HEK293 (cell line): ENCODE results near the gene LIN54.

ENCODE experiments used
- BCL6B ChIP-seq: fragments of 450-650 bp; formaldehyde crosslinking; IDR thresholded peaks from 2 replicates; pipeline ENCODE4 v1.5.1; 2017; ENCODE audit warnings: missing biosample characterization, missing genetic modification characterization
- FEZF1 ChIP-seq: fragments of 450-650 bp; formaldehyde crosslinking; IDR thresholded peaks from 2 replicates; pipeline ENCODE4 v1.5.1; 2016; ENCODE audit warnings: missing biosample characterization, missing genetic modification characterization
- GLIS1 ChIP-seq: fragments of 450-650 bp; formaldehyde crosslinking; IDR thresholded peaks from 2 replicates; pipeline ENCODE4 v1.5.1; 2016; ENCODE audit warnings: missing biosample characterization, missing genetic modification characterization
- KLF10 ChIP-seq: fragments of 450-650 bp; IDR thresholded peaks from 2 replicates; pipeline ENCODE4 v1.5.1; 2018; ENCODE audit warnings: missing biosample characterization, mild to moderate bottlenecking, missing genetic modification characterization
- KLF16 ChIP-seq: fragments of 450-650 bp; formaldehyde crosslinking; IDR thresholded peaks from 2 replicates; pipeline ENCODE4 v1.5.1; 2017; ENCODE audit warnings: missing biosample characterization, missing genetic modification characterization
- KLF8 ChIP-seq: fragments of 450-650 bp; formaldehyde crosslinking; IDR thresholded peaks from 2 replicates; pipeline ENCODE4 v1.5.1; 2016; ENCODE audit warnings: missing biosample characterization, missing genetic modification characterization
- PATZ1 ChIP-seq: fragments of 450-650 bp; formaldehyde crosslinking; IDR thresholded peaks from 2 replicates; pipeline ENCODE4 v1.5.1; 2016; ENCODE audit warnings: missing biosample characterization, missing genetic modification characterization
- REPIN1 ChIP-seq: fragments of 450-650 bp; formaldehyde crosslinking; IDR thresholded peaks from 2 replicates; pipeline ENCODE4 v1.5.1; 2017; ENCODE audit warnings: missing biosample characterization, missing genetic modification characterization, low read depth
- SP3 ChIP-seq: fragments of 450-650 bp; formaldehyde crosslinking; IDR thresholded peaks from 2 replicates; pipeline ENCODE4 v1.5.1; 2016; ENCODE audit warnings: missing biosample characterization, missing genetic modification characterization
- SP7 ChIP-seq: fragments of 450-650 bp; formaldehyde crosslinking; IDR thresholded peaks from 2 replicates; pipeline ENCODE4 v1.5.1; 2016; ENCODE audit warnings: missing biosample characterization, missing genetic modification characterization
- ZEB2 ChIP-seq: fragments of 450-650 bp; formaldehyde crosslinking; IDR thresholded peaks from 2 replicates; pipeline ENCODE4 v1.5.1; 2016; ENCODE audit warnings: missing biosample characterization, missing genetic modification characterization
- ZFP69B ChIP-seq: fragments of 450-650 bp; formaldehyde crosslinking; IDR thresholded peaks from 2 replicates; pipeline ENCODE4 v1.5.1; 2016; ENCODE audit warnings: missing biosample characterization, missing genetic modification characterization
- ZNF121 ChIP-seq: fragments of 450-650 bp; formaldehyde crosslinking; IDR thresholded peaks from 2 replicates; pipeline ENCODE4 v1.5.1; 2016; ENCODE audit warnings: missing biosample characterization, missing genetic modification characterization
- ZNF146 ChIP-seq: fragments of 450-650 bp; formaldehyde crosslinking; IDR thresholded peaks from 2 replicates; pipeline ENCODE4 v1.5.1; 2016; ENCODE audit warnings: missing biosample characterization, missing genetic modification characterization
- ZNF223 ChIP-seq: fragments of 450-650 bp; formaldehyde crosslinking; IDR thresholded peaks from 2 replicates; pipeline ENCODE4 v1.5.1; 2016; ENCODE audit warnings: missing biosample characterization, missing genetic modification characterization
- ZNF266 ChIP-seq: fragments of 450-650 bp; formaldehyde crosslinking; IDR thresholded peaks from 2 replicates; pipeline ENCODE4 v1.5.1; 2016; ENCODE audit warnings: missing biosample characterization, missing genetic modification characterization, low read depth
- ZNF341 ChIP-seq: fragments of 450-650 bp; formaldehyde crosslinking; IDR thresholded peaks from 2 replicates; pipeline ENCODE4; 2016; ENCODE audit warnings: low read depth, missing biosample characterization, missing genetic modification characterization
- ZNF394 ChIP-seq: fragments of 450-650 bp; formaldehyde crosslinking; IDR thresholded peaks from 2 replicates; pipeline ENCODE4 v1.5.1; 2016; ENCODE audit warnings: missing biosample characterization, missing genetic modification characterization, mild to moderate bottlenecking, moderate library complexity, borderline replicate concordance
- ZNF473 ChIP-seq: fragments of 450-650 bp; formaldehyde crosslinking; IDR thresholded peaks from 2 replicates; pipeline ENCODE4 v1.5.1; 2017; ENCODE audit warnings: missing biosample characterization, missing genetic modification characterization
- ZNF548 ChIP-seq: fragments of 450-650 bp; formaldehyde crosslinking; IDR thresholded peaks from 2 replicates; pipeline ENCODE4 v1.5.1; 2016; ENCODE audit warnings: missing biosample characterization, missing genetic modification characterization
- ZNF555 ChIP-seq: fragments of 450-650 bp; formaldehyde crosslinking; conservative IDR thresholded peaks from 2 replicates; pipeline ENCODE4 v1.5.1; 2017; ENCODE audit warnings: missing biosample characterization, mild to moderate bottlenecking, missing genetic modification characterization, inconsistent platforms
- ZNF610 ChIP-seq: fragments of 450-650 bp; formaldehyde crosslinking; IDR thresholded peaks from 2 replicates; pipeline ENCODE4 v1.5.1; 2016; ENCODE audit warnings: missing biosample characterization, missing genetic modification characterization, borderline replicate concordance
- ZNF624 ChIP-seq: fragments of 450-650 bp; formaldehyde crosslinking; IDR thresholded peaks from 2 replicates; pipeline ENCODE4 v1.5.1; 2017; ENCODE audit warnings: missing biosample characterization, missing genetic modification characterization
- ZNF626 ChIP-seq: fragments of 450-650 bp; sonication (Bioruptor Pico); formaldehyde crosslinking; IDR thresholded peaks from 2 replicates; pipeline ENCODE4 v1.5.1; 2018; ENCODE audit warnings: missing biosample characterization, missing genetic modification characterization, inconsistent platforms
- ZNF76 ChIP-seq: fragments of 450-650 bp; formaldehyde crosslinking; IDR thresholded peaks from 2 replicates; pipeline ENCODE4; 2016; ENCODE audit warnings: low read depth, missing biosample characterization, missing genetic modification characterization, borderline replicate concordance
- ZNF837 ChIP-seq: fragments of 450-650 bp; formaldehyde crosslinking; IDR thresholded peaks from 2 replicates; pipeline ENCODE4 v1.5.1; 2016; ENCODE audit warnings: missing biosample characterization, missing genetic modification characterization
- ZNF843 ChIP-seq: fragments of 450-650 bp; formaldehyde crosslinking; IDR thresholded peaks from 2 replicates; pipeline ENCODE4 v1.5.1; 2016; ENCODE audit warnings: missing biosample characterization, missing genetic modification characterization
- ZSCAN18 ChIP-seq: fragments of 450-650 bp; formaldehyde crosslinking; IDR thresholded peaks from 2 replicates; pipeline ENCODE4 v1.5.1; 2016; ENCODE audit warnings: missing biosample characterization, missing genetic modification characterization
- ZSCAN23 ChIP-seq: fragments of 450-650 bp; formaldehyde crosslinking; IDR thresholded peaks from 2 replicates; pipeline ENCODE4 v1.5.1; 2016; ENCODE audit warnings: missing biosample characterization, missing genetic modification characterization
- ZSCAN5A ChIP-seq: fragments of 450-650 bp; formaldehyde crosslinking; IDR thresholded peaks from 2 replicates; pipeline ENCODE4 v1.5.1; 2016; ENCODE audit warnings: missing biosample characterization, missing genetic modification characterization

LIN54 gene

GRCh38 chr4:82890901-82891706 lies 119.5 kb downstream of the LIN54 start, which contains the start of gene SEC31A (continued):
- TF ChIP-seq REPIN1 (tag by site-specific recombination) (0 out of 2 replicates have a peak, but pooled peaks have one; percentile 22), ZEB2 (tag by site-specific recombination) (peak; percentile 96), ZFP69B (tag by site-specific recombination) (peak; percentile 36; the same call in 1 of the 2 replicates), PATZ1 (peak; percentile 73), KLF8 (tag by site-specific recombination) (peak; percentile 90), BCL6B (tag by site-specific recombination) (no peak), ZSCAN18 (no peak), KLF10 (peak; percentile 28; the same call in 1 of the 2 replicates), ZSCAN5A (tag by site-specific recombination) (0 out of 2 replicates have a peak, but pooled peaks have one; percentile 39), ZNF266 (tag by site-specific recombination) (no peak), ZNF223 (tag by site-specific recombination) (peak; percentile 78; the same call in 1 of the 2 replicates), SP3 (tag by site-specific recombination) (peak; percentile 92), ZNF76 (tag by site-specific recombination) (peak; percentile 77), ZNF610 (tag by site-specific recombination) (no peak), GLIS1 (tag by site-specific recombination) (peak; percentile 58; the same call in 1 of the 2 replicates), ZNF548 (tag by site-specific recombination) (no peak), ZNF121 (tag by site-specific recombination) (peak; percentile 86), FEZF1 (0 out of 2 replicates have a peak, but pooled peaks have one; percentile 7), ZNF341 (peak; percentile 54), SP7 (tag by site-specific recombination) (peak; percentile 53; the same call in 1 of the 2 replicates), ZNF394 (tag by site-specific recombination) (peak; percentile 31; the same call in 1 of the 2 replicates), ZNF146 (tag by site-specific recombination) (peak; percentile 34; the same call in 1 of the 2 replicates), KLF16 (peak; percentile 84), ZNF624 (tag by site-specific recombination) (peak; percentile 44; the same call in 1 of the 2 replicates), ZSCAN23 (tag by site-specific recombination) (peak; percentile 54; the same call in 1 of the 2 replicates), ZNF837 (tag by site-specific recombination) (peak; percentile 86; the same call in 1 of the 2 replicates), ZNF555 (tag by site-specific recombination) (no peak), ZNF473 (tag by site-specific recombination) (no peak), ZNF626 (tag by site-specific recombination) (no peak), ZNF843 (0 out of 2 replicates have a peak, but pooled peaks have one; percentile 31)
